ENCODE data around the gene INHBB. TPM values are rescaled to one million over a fixed set of nuclear protein-coding genes. Genes with fewer than 3 reads are reported as not detected.

Gene INHBB
- total RNA-seq, 1 donor from 2014 or later: 0.50 TPM

- Histone ChIP-seq H3K4me3 (ENCODE audit: low read depth, low read length) (no peak overlapping the region), H3K36me3 (ENCODE audit: control insufficient read depth, insufficient read depth, low read length) (no peaks in the 10 kb centered on the region), H3K27me3 (ENCODE audit: control insufficient read depth, insufficient read depth, low read length) (peaks cover 32% of the 10 kb centered on the region)
- TF ChIP-seq CTCF (IDR thresholded peaks at IDR 0.05; ENCODE audit: insufficient read depth, low read length, poor library complexity, severe bottlenecking): no peak
- no peak for DNase-seq (ENCODE audit: low read depth)
Observed at GRCh38 chr2:120376101-120376500, 30.2 kb downstream of the INHBB start.

- TF ChIP-seq CTCF (IDR thresholded peaks at IDR 0.05; ENCODE audit: insufficient read depth, low read length, poor library complexity, severe bottlenecking): no peak
- Histone ChIP-seq H3K27me3 (ENCODE audit: control insufficient read depth, insufficient read depth, low read length) (peaks cover 33% of the 10 kb centered on the region), H3K4me3 (ENCODE audit: low read depth, low read length) (no peak overlapping the region), H3K36me3 (ENCODE audit: control insufficient read depth, insufficient read depth, low read length) (no peaks in the 10 kb centered on the region)
- no peak for DNase-seq (ENCODE audit: low read depth)
Observed at GRCh38 chr2:120376679-120377640, 31.0 kb downstream of the INHBB start.

DNA sequence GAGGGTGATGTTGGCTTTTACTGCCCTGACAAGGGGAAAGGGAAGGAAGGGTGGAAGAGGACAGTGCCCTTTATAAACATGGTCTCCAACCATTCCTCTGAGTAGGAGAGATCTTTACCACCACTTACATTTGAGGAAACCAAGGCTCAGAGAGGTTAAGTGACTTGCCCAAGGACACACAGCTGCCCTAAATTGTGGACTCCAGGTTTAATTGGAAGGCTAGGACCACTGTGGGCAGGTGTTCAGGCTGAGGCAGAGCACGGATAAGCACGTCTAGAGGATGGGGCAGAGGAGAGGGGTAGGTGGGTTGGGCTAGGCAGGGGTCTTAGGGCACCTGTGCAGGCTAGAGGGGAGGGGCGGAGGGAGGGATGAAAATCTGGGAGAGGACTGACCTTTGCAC, 32.7 kb downstream of the INHBB start:
- H3K36me3 ChIP-seq (ENCODE audit: control insufficient read depth, insufficient read depth, low read length): no peaks in the 10 kb centered on the region
- no peak for TF ChIP-seq CTCF (IDR thresholded peaks at IDR 0.05; ENCODE audit: insufficient read depth, low read length, poor library complexity, severe bottlenecking)
- peaks cover 32% of the 10 kb centered on the region for H3K27me3 ChIP-seq (ENCODE audit: control insufficient read depth, insufficient read depth, low read length)
- H3K4me3 ChIP-seq (ENCODE audit: low read depth, low read length): no peak overlapping the region
- no peak for DNase-seq (ENCODE audit: low read depth)

- H3K36me3 ChIP-seq (ENCODE audit: control insufficient read depth, insufficient read depth, low read length): no peaks in the 10 kb centered on the region
- no peak for TF ChIP-seq CTCF (IDR thresholded peaks at IDR 0.05; ENCODE audit: insufficient read depth, low read length, poor library complexity, severe bottlenecking)
- no peak for DNase-seq (ENCODE audit: low read depth)
- no peak overlapping the region for H3K4me3 ChIP-seq (ENCODE audit: low read depth, low read length)
- H3K27me3 ChIP-seq (ENCODE audit: control insufficient read depth, insufficient read depth, low read length): peaks cover 28% of the 10 kb centered on the region
Observed at GRCh38 chr2:120379916-120380893, 34.3 kb downstream of the INHBB start.

DNA sequence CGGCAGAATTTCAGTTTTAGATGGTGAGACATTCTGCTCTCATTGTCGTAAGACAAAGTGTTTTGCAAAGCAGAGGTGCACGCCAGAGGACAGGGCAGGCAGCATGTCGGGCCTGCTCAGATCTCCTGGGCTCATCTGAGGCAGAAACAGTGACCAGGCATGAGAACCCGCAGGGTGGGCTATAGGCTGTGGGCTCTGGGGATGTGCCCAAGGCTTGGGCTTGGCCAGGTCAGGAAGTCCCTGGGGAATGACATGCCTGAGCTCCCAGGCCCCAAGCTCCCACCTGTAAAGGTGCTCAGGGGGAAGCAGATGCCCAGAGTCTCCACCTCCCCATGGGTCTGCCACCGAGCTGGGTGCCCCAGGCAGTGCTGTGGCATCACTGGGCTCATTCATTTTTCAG, 35.3 kb downstream of the INHBB start:
- H3K4me3 ChIP-seq (ENCODE audit: low read depth, low read length): no peak overlapping the region
- TF ChIP-seq CTCF (IDR thresholded peaks at IDR 0.05; ENCODE audit: insufficient read depth, low read length, poor library complexity, severe bottlenecking): no peak
- DNase-seq (ENCODE audit: low read depth): no peak
- H3K36me3 ChIP-seq (ENCODE audit: control insufficient read depth, insufficient read depth, low read length): no peaks in the 10 kb centered on the region
- peaks cover 22% of the 10 kb centered on the region for H3K27me3 ChIP-seq (ENCODE audit: control insufficient read depth, insufficient read depth, low read length)

All from kidney epithelial cell (primary cell).